Left colon (tissue), 2 donors: Measurements from ENCODE around the gene CLEC11A. TPM values are rescaled to one million over a fixed set of nuclear protein-coding genes. Genes with fewer than 3 reads are reported as not detected.

ENCODE experiments used
- ATAC-seq: fragments of 200-7000 bp; cut with Tn5 transposase; one replicate; pipeline ENCODE4 v1.9.1; 2020; ENCODE audit warnings: mild to moderate bottlenecking, moderate library complexity
- DNase-seq, 2 donors: peaks; one replicate each; pipeline ENCODE4 v3.0.0-alpha.2; 2020
- intact Hi-C, 2 donors: fragments of 100-400 bp; cut with DNase I in 1 of 2; cut with micrococcal nuclease in 1 of 2; formaldehyde crosslinking; loops; one replicate each; pipeline versions ENCODE4 v1.11.2 to v1.14.0; 2022; cut with DNase I, micrococcal nuclease
- total RNA-seq, 2 donors: library from RNA; stranded (reverse); fragmentation: NEBNext Ultra II Directional; extraction: Animal tissue kit (Norgen Biotek cat#: 25700); gene quantifications; one replicate each; pipeline ENCODE4 v1.2.1, GENCODE V29; 2021
- donor health status: DM: no; HTN: no; CAD: no.
- donor health status: DM: yes; HTN: yes; CAD: no.

The CLEC11A gene
- total RNA-seq, 2 donors from 2014 or later: 2.1 to 5.7 TPM

DNA sequence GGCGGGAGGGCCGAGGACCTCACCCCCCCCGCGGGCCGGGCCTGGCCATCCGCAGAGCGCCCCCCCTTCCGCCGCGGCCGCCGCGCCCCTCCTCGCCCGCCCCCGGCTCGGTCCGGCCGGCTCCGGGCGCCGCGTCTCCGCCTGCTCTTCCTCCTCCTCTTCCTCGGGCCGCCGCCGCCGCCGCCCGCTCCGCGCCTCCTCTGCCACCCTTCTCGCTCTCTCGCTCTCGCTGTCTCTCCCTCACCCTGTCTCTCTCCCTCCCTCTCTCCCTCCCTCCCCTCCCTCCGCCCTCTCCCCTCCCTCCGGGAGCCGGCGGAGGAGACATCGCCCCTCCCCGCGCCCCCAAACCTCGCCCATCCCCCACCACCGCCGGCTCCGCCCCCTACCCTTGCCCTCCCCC, 3.6 kb upstream of the CLEC11A start, which contains the start of gene SHANK1:
SHANK1 (minus strand) TSS at position 237 of the 400 bp plus-strand sequence. CDS start 2,883 bp downstream, outside the sequence.
- ATAC-seq: no peak
- DNase-seq: no peak
- intact Hi-C loops: no loop called here

DNA sequence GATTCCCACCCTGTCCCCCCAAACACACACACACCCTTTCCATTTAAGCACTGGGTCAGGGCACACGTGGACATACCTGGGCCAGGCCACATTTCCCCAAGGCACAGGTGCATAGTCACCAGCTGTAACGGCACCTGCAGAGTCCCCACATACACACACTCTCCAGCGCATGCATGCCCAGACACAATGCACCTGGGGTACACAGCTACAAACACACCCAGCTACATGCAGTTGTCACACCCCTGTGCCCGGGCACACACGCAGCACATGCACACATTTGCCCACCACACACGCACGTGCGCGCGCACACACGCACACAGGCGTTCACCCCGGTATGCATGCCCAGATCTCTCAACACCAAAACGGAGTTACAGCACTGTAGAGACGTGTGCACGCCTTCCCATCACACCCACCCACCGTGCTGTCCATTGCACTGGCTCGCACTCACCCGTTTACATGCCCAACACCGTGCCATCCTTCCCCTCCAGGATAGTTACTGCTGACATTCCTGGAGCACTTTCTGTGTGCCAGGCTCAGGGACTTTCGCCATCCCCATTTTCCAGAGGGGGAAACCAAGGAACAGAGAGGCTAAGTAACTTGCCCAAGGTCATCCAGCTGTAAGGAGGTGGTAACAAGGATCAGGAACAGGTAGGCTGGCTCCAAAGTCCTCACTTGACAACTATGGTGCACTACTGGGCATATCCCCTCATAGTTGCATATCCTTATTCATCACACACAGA, 2.8 kb upstream of the CLEC11A start:
- ATAC-seq (no peak), DNase-seq (no peak)
- intact Hi-C loops: no loop called here

DNA sequence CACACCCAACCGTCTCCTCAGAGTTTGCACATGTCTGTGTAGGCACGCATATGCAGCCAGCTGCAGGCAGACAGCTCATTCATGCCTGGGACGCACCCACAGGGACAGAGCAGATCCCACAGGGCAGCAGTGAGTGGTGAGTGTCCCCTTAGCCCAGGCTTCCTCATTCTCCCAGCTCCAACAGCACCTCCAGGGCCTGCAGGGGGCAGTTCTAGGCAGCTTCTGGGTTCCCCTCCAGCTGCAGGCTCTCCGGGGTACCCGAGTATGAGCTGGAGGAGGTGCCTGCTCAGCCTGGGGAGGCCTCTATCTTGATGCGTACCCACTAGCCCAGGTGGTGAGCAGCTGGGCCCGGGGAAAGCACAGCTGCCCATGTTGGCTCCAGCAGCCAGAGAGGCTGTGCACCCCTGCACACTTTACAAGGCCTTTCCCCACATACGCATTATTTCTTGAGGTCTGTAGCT, 2.2 kb upstream of the CLEC11A start:
- no peak for DNase-seq
- ATAC-seq: no peak
- intact Hi-C loops: no loop called here

DNA sequence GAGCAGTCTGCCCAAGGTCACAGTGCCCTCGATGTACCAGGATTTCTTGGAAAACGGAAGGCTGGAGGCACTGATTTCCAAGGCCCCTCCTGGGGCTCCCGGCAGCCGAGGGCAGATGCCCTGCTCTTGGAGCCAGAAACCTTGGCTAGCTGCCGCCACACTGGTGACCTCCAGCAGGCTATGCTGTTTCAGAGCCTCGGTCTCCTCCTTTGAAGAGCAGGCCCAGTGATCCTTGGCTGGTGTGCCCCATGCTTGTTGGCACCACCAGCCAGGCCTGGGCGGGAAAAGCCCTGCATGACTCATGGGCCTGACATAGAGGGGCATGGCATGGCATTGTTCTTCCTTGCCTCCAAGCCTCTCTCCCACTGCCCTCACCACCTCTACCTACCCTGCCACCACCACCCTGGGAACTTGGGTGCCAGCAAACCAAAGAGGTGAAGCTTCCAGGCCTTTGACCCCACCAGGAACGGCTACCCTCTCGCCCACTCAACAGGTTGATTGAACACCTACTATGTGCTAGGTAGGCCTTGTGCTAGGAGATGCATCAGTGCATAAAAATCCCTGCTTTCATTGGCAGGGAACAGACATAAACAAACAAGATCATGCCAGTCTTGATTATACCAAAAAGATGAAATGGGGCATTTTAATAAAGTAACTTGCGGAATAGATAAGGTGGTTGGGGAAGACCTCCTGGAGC, 1.6 kb upstream of the CLEC11A start:
- DNase-seq: no peak
- ATAC-seq: no peak
- intact Hi-C loops: no loop called here

DNA sequence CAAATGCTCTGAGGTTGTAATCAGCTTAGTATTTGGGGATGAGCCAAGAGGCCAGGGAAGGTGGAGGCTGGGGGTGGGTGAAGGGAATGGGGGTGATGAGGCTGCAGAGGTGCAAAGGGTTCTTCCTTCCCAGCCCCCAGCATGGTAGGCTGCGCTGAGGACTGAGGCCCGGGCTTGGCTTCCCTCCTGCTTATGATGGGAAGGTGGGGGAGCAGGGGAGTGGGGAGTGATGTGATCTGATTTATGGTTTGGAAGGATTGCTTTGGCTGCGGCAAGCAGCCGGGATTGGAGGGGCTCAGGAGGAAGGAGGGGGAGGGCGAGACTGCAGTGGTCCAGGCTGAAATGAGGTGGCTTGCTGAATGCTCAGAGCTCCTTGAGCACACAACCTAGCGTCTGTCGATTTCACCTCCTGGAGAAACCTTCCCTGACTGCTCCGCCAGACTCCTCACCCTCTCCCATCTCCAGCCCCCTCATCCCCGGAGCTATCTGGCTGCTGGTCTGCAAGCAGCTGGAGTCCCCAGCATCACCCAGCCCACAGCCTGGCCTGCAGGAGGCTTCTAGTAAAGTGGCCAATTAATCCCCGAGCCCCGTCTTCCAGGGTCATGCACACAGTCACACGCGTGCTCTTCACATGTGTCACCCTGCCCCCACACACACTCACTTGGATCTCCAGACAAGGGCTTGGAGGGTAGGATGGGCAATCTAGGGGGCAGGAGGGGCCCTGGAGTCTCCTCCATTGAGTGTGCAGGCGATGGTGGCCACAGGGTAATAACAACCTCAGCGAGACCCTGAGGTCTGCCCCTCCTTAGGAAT, 757 bp upstream of the CLEC11A start:
- no peak for DNase-seq
- intact Hi-C loops: no loop called here
- ATAC-seq: no peak

DNA sequence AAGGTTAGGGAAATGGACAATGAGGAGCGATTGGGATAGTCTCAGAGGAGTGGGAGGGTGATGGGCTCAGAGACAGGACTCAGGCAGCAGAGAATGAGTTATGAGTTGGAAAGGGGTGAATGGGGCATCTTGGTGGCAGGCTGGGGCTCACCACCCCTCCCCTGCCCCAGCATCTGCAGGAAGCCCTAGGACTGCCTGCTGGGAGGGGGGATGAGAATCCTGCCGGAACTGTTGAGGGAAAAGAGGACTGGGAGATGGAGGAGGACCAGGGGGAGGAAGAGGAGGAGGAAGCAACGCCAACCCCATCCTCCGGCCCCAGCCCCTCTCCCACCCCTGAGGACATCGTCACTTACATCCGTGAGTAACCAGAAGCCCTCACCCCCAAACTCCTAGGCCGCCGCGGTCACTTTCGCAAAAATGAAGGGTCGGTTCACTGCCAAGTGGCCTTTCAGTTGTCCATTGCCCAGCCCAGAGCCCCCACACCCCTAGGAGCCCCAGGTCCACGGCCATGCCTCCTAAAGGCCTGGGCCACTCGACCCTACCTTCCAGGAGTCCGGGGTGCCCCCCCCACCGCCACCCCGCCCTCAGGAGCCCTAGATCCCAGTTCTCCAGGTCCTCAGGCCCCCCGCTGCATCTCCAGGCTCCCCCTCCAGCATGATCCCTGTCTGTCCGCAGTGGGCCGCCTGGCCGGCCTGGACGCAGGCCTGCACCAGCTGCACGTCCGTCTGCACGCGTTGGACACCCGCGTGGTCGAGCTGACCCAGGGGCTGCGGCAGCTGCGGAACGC, 764 bp downstream of the CLEC11A start:
- ATAC-seq: no peak
- intact Hi-C loops: no loop called here

DNA sequence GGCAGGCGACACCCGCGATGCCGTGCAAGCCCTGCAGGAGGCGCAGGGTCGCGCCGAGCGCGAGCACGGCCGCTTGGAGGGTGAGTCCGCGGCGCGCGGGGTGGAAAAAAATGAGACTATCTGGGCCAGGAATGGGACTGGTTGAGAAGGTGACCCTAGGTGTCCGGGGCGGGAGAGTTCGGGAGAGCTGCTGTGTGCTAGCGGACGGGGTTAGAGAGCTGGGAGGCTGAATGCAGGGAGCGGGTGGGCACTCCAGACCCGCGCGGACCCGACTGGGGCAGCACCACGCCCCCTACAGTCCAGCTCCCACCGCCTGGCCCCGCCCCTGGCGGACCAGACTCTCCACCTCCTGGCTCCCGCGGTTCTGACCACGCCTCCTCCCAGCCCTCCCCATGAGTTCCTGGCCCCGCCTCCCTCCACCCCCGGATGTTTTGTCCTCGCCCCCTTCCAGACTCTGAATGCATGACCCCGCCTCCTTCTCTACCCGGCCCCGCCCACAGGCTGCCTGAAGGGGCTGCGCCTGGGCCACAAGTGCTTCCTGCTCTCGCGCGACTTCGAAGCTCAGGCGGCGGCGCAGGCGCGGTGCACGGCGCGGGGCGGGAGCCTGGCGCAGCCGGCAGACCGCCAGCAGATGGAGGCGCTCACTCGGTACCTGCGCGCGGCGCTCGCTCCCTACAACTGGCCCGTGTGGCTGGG, 1.5 kb downstream of the CLEC11A start:
- ATAC-seq (peak; percentile 96), DNase-seq (peak; percentile 98 to 99)

More for the DNA sequence above, 764 bp downstream of the CLEC11A start:
- DNase-seq: no peak

DNA sequence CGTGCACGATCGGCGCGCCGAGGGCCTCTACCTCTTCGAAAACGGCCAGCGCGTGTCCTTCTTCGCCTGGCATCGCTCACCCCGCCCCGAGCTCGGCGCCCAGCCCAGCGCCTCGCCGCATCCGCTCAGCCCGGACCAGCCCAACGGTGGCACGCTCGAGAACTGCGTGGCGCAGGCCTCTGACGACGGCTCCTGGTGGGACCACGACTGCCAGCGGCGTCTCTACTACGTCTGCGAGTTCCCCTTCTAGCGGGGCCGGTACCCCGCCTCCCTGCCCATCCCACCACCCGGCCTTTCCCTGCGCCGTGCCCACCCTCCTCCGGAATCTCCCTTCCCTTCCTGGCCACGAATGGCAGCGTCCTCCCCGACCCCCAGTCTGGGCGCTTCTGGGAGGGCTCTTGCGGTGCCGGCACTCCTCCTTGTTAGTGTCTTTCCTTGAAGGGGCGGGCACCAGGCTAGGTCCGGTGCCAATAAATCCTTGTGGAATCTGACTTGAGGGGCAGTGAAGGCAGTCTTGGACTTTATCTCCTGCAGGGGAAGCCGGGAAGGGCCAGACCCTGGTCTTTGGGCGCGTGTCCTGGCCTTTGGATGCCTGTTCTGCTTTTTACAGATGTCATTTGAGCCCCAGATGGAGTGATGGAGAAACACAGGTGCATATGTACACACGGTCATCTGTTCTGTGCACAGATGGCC, 2.2 kb downstream of the CLEC11A start:
- no peak for ATAC-seq
- intact Hi-C loops: no loop called here
- no peak for DNase-seq

More for the DNA sequence above, 1.5 kb downstream of the CLEC11A start:
- intact Hi-C loops: no loop called here

DNA sequence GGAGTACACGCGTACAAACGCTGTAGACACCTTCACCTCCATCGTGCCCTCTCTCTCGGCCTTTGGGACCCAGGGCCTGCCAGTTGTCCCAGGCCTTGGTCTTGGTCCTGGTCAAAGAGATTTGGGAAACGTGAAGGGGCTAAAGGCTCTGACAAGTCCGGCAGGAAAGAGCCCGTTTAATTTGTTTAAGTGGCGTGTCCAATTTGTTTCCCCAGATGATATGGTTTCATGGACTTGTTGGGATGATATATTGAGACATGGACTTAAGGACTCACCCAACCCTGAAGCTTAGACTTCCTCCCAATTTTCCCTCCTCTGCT, 2.7 kb downstream of the CLEC11A start:
- intact Hi-C loops: no loop called here
- DNase-seq (no peak), ATAC-seq (no peak)

DNA sequence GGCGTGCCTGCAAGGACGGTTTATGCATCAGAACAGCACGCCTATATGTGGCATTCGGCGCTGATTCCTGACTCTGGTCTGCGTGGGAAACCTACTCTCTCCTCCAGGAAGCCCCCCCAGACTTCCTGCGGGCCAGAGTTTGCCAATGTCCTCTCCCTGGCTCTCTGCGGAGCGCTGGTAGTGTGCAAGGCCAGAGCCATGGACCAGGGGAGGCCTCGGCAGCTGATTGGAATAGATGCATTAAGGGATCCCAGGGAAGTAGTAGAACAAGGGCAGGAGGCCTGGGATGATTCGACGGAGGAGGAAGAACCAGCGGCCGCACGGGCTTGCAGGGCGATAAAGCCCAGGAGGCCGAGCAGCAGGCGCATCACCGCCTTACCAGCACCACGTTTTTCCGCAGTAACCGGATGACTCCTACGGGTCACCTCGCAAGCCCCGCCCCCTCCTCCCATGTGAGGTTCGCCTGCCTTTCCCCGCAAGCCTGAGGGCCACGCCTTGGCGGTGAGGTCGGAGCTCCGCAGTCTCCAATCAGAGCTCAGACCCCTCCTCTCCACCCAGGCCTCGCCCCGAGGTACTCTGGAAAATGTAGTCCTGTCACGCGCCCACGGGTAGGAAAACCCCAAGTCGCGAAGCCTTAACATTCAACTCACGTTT, 5.0 kb downstream of the CLEC11A start:
- intact Hi-C loops: no loop called here
- peak; percentile 42 for DNase-seq

DNA sequence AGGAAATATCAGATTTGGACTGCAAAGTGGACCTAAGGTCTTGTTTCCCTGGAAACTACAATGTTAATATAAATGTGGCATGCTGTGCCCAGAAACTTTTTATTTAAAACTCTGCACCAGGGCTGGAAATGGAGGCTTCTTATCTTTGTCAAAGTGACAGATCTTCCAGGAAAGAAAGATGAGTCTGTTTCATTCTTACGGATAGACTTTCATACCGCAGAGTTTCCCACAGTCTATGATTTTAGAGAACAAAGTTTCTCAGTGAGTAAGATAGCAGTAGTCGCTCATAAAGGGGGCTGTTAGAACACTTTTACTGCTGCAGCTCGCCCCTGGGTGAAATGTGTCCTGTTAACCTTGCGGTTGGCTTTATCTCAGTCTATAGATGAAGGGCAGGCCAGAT, 6.7 kb downstream of the CLEC11A start:
- ATAC-seq (no peak), DNase-seq (no peak)
- intact Hi-C loops: no loop called here

More for the DNA sequence above, 5.0 kb downstream of the CLEC11A start:
- ATAC-seq: no peak

DNA sequence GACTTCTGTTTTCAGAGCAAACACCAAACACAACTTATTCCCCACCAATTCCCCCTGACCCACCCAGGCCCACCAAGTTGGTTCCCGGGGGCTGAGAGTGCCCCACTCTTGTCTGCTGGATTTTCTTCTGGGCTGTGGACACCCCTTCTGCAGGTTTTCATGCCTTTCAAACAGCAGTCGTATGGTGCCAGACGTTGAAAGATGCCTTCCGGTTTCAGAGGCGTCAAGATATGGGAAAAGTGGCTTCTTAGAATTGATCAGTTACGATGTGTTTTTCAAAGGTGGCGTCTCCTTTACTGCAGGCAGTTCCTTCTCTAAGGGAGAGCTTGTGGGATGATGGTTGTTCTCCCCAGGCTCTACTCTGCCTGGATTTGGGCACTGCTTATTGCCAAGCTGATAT, 12.7 kb downstream of the CLEC11A start:
- no peak for ATAC-seq
- intact Hi-C loops: no loop called here
- no peak for DNase-seq

DNA sequence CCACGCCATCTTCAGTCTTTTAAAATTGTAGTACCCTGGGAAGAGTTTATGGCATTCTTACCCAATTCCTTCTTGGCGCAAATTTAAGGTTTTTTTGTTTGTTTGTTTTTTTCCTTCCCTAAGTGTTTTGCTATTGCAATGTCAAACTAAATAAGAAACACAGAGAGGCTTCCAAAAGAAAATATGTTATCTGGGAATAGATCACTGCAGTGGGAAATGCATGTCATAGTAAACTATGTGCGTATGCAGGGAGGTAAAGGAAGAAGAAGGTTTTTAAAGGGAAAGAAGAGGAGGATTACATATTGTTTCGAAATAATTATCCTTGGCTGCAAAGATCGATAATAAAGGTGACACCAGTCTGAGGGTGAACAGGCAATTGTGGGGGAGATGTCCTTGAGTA, 13.2 kb downstream of the CLEC11A start:
- DNase-seq: no peak
- intact Hi-C loops: no loop called here
- ATAC-seq: no peak

DNA sequence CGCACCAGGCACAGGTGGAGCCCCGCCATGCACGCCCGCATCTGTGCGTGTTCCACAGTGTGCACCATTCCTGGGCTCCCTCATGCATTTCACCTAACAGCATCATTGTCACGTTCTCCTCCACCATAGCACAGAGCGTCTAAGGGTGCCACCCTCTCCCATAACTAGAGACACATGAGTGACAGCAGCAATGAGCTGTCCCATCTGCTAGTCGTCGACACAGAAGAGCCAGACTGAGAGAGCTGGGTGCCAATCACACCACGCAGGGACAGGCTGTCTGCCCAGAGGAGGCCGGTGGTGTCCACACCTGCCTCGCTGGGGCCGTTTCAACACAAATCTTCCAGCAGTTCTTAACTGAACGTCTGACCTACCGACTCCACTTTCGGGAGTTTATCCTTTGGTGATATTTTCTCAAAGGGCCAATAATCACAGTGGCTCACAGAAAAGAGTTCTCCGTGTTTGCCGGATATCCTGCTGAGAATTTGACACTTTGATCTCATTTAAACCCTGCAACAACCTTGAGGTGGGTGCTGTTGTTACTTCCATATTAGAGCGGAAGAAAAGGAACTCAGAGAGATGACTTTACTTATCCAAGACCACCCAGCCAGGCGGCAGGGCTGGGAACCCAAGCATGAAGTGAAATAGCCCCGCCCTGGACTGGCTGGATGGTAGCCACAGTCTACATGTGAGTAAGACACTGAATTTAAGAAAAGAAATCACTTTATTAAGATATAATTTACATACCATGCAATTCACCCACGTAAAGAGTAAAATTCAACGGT, 16.2 kb downstream of the CLEC11A start:
- ATAC-seq: no peak

DNA sequence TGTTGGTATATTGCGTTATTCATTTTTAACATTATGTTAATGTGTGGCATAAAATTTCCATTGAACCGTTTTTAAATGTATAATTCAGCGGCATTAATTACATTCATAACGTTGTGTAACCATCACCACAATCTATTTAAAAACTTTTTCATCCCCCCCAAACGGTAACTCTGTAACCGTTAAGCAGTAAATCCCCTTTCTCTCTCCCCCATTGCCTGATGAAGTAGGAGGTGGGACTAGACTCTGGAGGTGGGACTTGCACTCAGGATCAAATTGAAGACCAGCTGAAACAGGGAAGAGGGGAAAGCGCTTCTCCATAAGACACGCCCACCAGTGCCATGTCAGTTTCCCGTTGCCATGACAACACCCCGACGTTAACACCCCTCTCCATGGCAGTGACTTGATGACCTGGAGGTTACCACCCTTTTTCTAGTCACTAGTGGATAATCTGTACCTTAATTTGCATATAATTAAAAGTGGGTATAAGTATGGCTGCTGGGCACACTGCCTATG, 16.8 kb downstream of the CLEC11A start:
- ATAC-seq: no peak
- no peak for DNase-seq
- intact Hi-C loops: no loop called here

More for the DNA sequence above, 16.2 kb downstream of the CLEC11A start:
- no peak for DNase-seq
- intact Hi-C loops: no loop called here

DNA sequence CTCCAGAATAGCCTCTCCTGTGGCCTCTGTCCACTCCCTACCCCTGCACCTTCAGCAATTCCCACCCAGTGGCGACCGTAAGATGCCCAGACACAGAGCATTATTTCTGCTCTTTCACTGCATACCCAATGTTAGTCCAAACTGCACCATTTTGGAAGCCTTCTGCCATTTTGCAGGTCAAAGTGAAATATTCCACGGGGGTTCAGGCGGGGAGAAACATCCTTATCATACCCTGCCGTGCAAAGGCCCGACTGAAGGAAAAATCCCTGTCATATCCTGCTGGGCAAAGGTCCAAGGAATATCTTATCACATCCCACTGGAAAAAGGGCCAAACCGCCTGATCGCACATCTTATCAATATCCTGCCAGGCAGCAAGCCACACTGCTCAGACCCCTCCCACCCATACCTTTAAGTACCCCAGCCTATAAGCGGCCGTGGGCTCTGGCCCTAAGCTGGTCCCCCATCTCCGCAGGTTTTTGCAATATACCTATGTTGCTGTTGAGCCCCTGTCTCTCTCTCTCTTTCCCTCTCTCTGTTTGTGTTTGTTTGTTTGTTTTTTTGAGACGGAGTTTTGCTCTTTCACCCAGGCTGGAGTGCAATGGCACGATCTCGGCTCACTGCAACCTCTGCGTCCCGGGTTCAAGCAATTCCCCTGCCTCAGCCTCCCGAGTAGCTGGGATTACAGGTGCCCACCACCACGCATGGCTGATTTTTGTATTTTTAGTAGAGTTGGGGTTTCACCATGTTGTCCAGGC, 18.2 kb downstream of the CLEC11A start:
- no peak for DNase-seq
- ATAC-seq: no peak

More for the DNA sequence above, 18.2 kb downstream of the CLEC11A start:
- intact Hi-C loops: no loop called here
